ENCODE measurements around the gene BLNK. TPM values are rescaled to one million over a fixed set of nuclear protein-coding genes. Genes with fewer than 3 reads are reported as not detected.
A peak's percentile ranks its signal among the peaks of the same experiment; 100 is the strongest.

Gene BLNK
- total and polyA plus RNA-seq, 8 donors, result 1.3 to 38.5 (median 21.1) TPM

DNA sequence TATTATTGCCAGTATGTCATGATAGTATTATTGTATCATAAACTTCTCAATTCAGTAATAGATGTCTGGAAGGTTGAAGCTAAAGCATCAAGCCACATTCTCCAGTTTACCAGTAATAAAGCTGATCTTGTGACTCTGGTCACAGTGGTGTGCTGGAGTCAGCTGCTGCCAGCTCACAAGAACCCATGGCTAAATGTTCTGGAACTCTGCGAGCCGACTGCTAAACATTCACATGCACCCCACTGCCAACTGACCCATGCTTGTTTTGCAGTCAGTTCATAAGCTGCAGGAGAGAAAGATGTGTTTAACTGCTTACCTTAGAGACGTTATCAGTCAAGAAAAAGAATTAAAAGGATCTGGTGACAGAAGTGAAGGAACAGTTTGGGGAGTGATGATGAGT, 27.0 kb upstream of the BLNK start:
- no peaks in the 10 kb centered on the region for H3K36me3 ChIP-seq
- peaks cover 0 to 10% (median 0%) of the 10 kb centered on the region in 3 donors for H3K27me3 ChIP-seq
- no peak overlapping the region for H3K27ac ChIP-seq
- no peak for DNase-seq
- H3K4me3 ChIP-seq, result no peak overlapping the region
- 68 to 81% (median 80%) methylated on average over 3 of the region's 3 CpGs for WGBS, 5 donors
- H3K9me3 ChIP-seq, result no peaks in the 10 kb centered on the region
- intact Hi-C loops (cut with DNase I; ENCODE audit: low total_unique reads), result no loop called here
- TF ChIP-seq, protein P1, sequence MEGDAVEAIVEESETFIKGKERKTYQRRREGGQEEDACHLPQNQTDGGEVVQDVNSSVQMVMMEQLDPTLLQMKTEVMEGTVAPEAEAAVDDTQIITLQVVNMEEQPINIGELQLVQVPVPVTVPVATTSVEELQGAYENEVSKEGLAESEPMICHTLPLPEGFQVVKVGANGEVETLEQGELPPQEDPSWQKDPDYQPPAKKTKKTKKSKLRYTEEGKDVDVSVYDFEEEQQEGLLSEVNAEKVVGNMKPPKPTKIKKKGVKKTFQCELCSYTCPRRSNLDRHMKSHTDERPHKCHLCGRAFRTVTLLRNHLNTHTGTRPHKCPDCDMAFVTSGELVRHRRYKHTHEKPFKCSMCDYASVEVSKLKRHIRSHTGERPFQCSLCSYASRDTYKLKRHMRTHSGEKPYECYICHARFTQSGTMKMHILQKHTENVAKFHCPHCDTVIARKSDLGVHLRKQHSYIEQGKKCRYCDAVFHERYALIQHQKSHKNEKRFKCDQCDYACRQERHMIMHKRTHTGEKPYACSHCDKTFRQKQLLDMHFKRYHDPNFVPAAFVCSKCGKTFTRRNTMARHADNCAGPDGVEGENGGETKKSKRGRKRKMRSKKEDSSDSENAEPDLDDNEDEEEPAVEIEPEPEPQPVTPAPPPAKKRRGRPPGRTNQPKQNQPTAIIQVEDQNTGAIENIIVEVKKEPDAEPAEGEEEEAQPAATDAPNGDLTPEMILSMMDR (IDR thresholded peaks at IDR 0.05), result no peak
- no peak for TF ChIP-seq POLR2AphosphoS5 (IDR thresholded peaks at IDR 0.05)
- no peak for TF ChIP-seq EP300 (IDR thresholded peaks at IDR 0.05)
- no peak for TF ChIP-seq POLR2A (IDR thresholded peaks at IDR 0.05)
- H3K4me1 ChIP-seq, result peaks cover 0 to 14% (median 8%) of the 10 kb centered on the region in 4 donors

DNA sequence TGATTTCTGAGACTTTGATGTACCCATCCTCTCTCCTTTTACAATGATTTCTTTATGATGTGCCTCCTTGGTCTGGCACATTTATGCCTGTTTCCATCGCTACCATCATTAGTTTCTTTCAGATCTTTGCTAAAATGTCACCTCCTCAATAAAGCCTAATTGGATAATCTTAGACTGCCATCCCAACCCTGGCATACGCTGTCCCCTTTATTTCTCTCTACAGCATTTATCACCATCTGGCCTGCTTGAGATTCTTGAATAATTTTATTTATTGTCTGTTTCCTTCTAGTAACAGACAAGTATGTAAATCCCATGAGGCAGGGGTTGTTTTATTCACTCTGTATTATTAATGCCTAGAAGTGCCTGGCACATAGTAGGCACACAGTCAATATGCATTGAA, 26.1 kb upstream of the BLNK start:
- intact Hi-C loops (cut with DNase I; ENCODE audit: low total_unique reads), result no loop called here
- Histone ChIP-seq H3K27me3 (peaks cover 0 to 7% (median 0%) of the 10 kb centered on the region in 3 donors), H3K36me3 (no peaks in the 10 kb centered on the region), H3K4me1 (peaks cover 0 to 14% (median 8%) of the 10 kb centered on the region in 4 donors), H3K27ac (no peak overlapping the region), H3K4me3 (no peak overlapping the region), H3K9me3 (no peaks in the 10 kb centered on the region)
- no peak for DNase-seq
- WGBS, 5 donors, result 90 to 97% (median 94%) methylated on average over 2 of the region's 2 CpGs
- TF ChIP-seq POLR2A (IDR thresholded peaks at IDR 0.05) (no peak), EP300 (IDR thresholded peaks at IDR 0.05) (no peak), POLR2AphosphoS5 (IDR thresholded peaks at IDR 0.05) (no peak)
- TF ChIP-seq, protein P1 (IDR thresholded peaks at IDR 0.05), result no peak

DNA sequence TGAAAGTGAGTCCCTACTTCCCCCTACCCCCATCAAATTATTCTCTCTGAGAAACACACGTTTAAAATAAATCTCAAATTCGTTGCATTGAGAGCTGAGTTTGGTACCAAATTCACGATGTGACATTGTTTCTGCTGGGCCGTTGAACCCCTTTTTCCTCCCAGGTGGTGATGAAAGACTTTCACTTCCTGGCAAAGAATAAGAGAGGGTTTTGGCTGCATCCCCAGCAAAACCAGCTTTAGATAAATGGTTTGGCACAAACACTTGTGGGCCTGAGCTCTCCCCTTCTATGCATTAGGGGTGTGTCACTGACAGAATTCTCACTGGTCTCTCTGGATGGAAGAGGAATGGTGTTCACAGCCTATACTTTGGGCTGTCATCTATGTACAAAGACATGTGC, 24.1 kb upstream of the BLNK start:
- H3K27ac ChIP-seq, result no peak overlapping the region
- DNase-seq, result no peak
- TF ChIP-seq, protein P1 (IDR thresholded peaks at IDR 0.05), result no peak
- TF ChIP-seq POLR2A (IDR thresholded peaks at IDR 0.05), result no peak
- TF ChIP-seq POLR2AphosphoS5 (IDR thresholded peaks at IDR 0.05), result no peak
- TF ChIP-seq EP300 (IDR thresholded peaks at IDR 0.05), result no peak
- H3K4me1 ChIP-seq, result peaks cover 0 to 14% (median 8%) of the 10 kb centered on the region in 4 donors
- 21 to 47% (median 34%) methylated on average over 4 of the region's 4 CpGs for WGBS, 5 donors
- no peaks in the 10 kb centered on the region for H3K36me3 ChIP-seq
- peaks cover 0 to 4% (median 0%) of the 10 kb centered on the region in 3 donors for H3K27me3 ChIP-seq
- no peaks in the 10 kb centered on the region for H3K9me3 ChIP-seq
- no peak overlapping the region for H3K4me3 ChIP-seq
- intact Hi-C loops (cut with DNase I; ENCODE audit: low total_unique reads), result no loop called here

DNA sequence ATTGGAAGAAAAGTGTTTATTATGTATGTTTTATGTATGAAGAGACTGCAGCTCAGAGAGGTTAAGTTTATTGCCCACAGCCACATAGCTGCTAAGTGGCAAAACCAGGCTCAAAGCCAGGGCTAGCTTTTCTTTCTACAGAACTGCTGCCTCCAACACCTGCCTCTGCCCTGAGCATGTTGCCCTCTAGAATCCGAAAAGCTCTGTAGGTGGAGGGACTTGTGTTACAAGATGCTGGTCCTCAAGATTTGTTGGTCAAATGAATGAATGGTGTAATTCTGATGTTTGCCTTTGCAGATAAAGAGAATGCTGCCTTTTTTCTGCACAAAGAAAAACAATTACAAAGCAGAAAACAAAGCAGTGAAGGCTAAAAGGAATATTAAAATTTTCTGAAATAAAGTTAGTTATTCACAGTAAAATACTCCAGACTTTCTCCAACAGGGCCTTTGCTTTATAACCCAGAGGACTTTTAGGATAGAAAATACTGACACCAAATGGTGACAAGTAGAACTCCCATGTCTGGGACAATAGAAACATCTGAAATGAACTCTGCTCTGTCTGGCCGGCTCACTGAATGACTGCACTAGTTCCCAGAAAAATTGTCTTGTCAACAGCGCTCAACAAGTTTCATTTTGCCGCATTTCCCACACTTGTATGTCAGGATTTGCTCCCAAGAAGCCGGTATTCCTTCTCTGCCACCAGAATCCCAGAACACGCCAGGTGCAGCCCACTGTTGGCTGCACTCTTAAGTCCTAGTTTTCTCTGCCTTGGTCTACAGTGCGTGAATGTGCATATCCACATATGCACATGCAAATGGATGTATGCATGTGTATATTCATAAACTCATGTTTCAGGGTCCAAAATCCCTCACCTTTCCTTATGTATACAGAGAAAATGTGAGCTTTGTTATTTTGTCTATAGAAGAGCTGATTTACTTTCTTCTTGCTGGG, 21.9 kb upstream of the BLNK start:
- Histone ChIP-seq H3K4me1 (peaks cover 0 to 4% (median 3%) of the 10 kb centered on the region in 4 donors), H3K27me3 (peaks cover 0 to 4% (median 0%) of the 10 kb centered on the region in 3 donors), H3K27ac (no peak overlapping the region), H3K4me3 (no peak overlapping the region), H3K9me3 (no peaks in the 10 kb centered on the region), H3K36me3 (no peaks in the 10 kb centered on the region)
- no peak for TF ChIP-seq EP300 (IDR thresholded peaks at IDR 0.05)
- no peak for TF ChIP-seq POLR2AphosphoS5 (IDR thresholded peaks at IDR 0.05)
- TF ChIP-seq POLR2A (IDR thresholded peaks at IDR 0.05), result no peak
- TF ChIP-seq, protein P1 (IDR thresholded peaks at IDR 0.05), result peak in 5 of 7 experiments; percentile 46 to 70 (median 52)
- intact Hi-C loops (cut with DNase I; ENCODE audit: low total_unique reads), result loop anchor here (5.0 kb wide), 1 partner anchor 61 kb away; no protein-coding TSS in a partner anchor
- 32 to 42% (median 36%) methylated on average over 7 of the region's 7 CpGs for whole genome bisulfite sequencing, 5 donors
- DNase-seq, result peak in 1 of 2 donors; percentile 75

All from stomach (tissue), 9 donors.